ENCODE data around the gene LRIT2. TPM values are rescaled to one million over a fixed set of nuclear protein-coding genes. Genes with fewer than 3 reads are reported as not detected.

LRIT2 gene
- total and polyA plus RNA-seq, 8 donors: not detected

GRCh38 chr10:84237199-84238051, 12.1 kb upstream of the LRIT2 start:
- no peak overlapping the region for H3K27ac ChIP-seq
- intact Hi-C loops (cut with DNase I): no loop called here
- no peaks in the 10 kb centered on the region for H3K27me3 ChIP-seq
- no peak for FAIRE-seq
- H3K36me3 ChIP-seq: no peaks in the 10 kb centered on the region
- no peak for ATAC-seq
- H3K4me3 ChIP-seq: no peak overlapping the region
- TF ChIP-seq, protein P1, sequence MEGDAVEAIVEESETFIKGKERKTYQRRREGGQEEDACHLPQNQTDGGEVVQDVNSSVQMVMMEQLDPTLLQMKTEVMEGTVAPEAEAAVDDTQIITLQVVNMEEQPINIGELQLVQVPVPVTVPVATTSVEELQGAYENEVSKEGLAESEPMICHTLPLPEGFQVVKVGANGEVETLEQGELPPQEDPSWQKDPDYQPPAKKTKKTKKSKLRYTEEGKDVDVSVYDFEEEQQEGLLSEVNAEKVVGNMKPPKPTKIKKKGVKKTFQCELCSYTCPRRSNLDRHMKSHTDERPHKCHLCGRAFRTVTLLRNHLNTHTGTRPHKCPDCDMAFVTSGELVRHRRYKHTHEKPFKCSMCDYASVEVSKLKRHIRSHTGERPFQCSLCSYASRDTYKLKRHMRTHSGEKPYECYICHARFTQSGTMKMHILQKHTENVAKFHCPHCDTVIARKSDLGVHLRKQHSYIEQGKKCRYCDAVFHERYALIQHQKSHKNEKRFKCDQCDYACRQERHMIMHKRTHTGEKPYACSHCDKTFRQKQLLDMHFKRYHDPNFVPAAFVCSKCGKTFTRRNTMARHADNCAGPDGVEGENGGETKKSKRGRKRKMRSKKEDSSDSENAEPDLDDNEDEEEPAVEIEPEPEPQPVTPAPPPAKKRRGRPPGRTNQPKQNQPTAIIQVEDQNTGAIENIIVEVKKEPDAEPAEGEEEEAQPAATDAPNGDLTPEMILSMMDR (IDR thresholded peaks at IDR 0.05): no peak
- no peak for DNase-seq
- no peaks in the 10 kb centered on the region for H3K4me1 ChIP-seq
- no peaks in the 10 kb centered on the region for H3K9me3 ChIP-seq
- 45 to 46% methylated on average over 51 to 52 of the region's 52 CpGs for WGBS, 2 donors

GRCh38 chr10:84236807-84237198, 11.5 kb upstream of the LRIT2 start:
- H3K9me3 ChIP-seq: no peaks in the 10 kb centered on the region
- DNase-seq (no peak), FAIRE-seq (no peak), ATAC-seq (no peak)
- H3K27ac ChIP-seq: no peak overlapping the region
- H3K4me1 ChIP-seq: no peaks in the 10 kb centered on the region
- H3K36me3 ChIP-seq: no peaks in the 10 kb centered on the region
- no peaks in the 10 kb centered on the region for H3K27me3 ChIP-seq
- TF ChIP-seq, protein P1 (IDR thresholded peaks at IDR 0.05): no peak
- H3K4me3 ChIP-seq: no peak overlapping the region
- intact Hi-C loops (cut with DNase I): no loop called here
- WGBS, 2 donors: 79 to 86% methylated on average over 6 of the region's 6 CpGs

DNA sequence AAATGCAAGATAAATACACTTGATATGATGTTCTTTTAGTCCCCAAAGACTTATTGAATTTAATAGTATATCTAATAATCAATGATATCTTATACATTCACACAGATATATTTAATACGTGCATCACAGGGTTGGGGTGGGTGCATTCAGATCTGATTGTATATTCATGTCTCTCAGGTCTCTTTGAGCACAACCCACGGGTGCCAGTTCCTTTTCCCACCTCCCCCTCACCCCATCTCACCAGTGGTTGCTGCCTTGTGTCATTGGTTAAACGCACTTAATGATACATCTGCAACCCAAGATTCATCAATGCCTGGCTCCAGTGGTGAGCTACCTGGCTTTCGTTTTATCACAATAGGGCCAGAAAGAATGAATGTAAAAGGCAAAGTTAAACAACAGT, 9.8 kb upstream of the LRIT2 start:
- TF ChIP-seq, protein P1 (IDR thresholded peaks at IDR 0.05): no peak
- ATAC-seq: no peak
- no peak overlapping the region for H3K4me3 ChIP-seq
- no peak for DNase-seq
- no peaks in the 10 kb centered on the region for H3K36me3 ChIP-seq
- no peak for FAIRE-seq
- intact Hi-C loops (cut with DNase I): no loop called here
- 67 to 70% methylated on average over 4 of the region's 4 CpGs for WGBS, 2 donors
- H3K27ac ChIP-seq: no peak overlapping the region
- H3K27me3 ChIP-seq: no peaks in the 10 kb centered on the region
- H3K9me3 ChIP-seq: no peaks in the 10 kb centered on the region
- H3K4me1 ChIP-seq: no peaks in the 10 kb centered on the region

- Histone ChIP-seq H3K4me3 (no peak overlapping the region), H3K27ac (no peak overlapping the region), H3K36me3 (no peaks in the 10 kb centered on the region), H3K4me1 (no peaks in the 10 kb centered on the region), H3K9me3 (no peaks in the 10 kb centered on the region), H3K27me3 (no peaks in the 10 kb centered on the region)
- ATAC-seq: no peak
- FAIRE-seq: no peak
- TF ChIP-seq, protein P1 (IDR thresholded peaks at IDR 0.05): no peak
- intact Hi-C loops (cut with DNase I): no loop called here
- WGBS, 2 donors: 75 to 91% methylated on average over 4 of the region's 4 CpGs
- DNase-seq: no peak
Measured at GRCh38 chr10:84234479-84234878, 9.1 kb upstream of the LRIT2 start.

GRCh38 chr10:84233940-84234339, 8.6 kb upstream of the LRIT2 start:
- 77 to 91% methylated on average over 4 of the region's 4 CpGs for WGBS, 2 donors

More at GRCh38 chr10:84233940-84234339, 8.6 kb upstream of the LRIT2 start:
- Histone ChIP-seq H3K36me3 (no peaks in the 10 kb centered on the region), H3K27ac (no peak overlapping the region), H3K27me3 (no peaks in the 10 kb centered on the region), H3K4me1 (no peaks in the 10 kb centered on the region), H3K9me3 (no peaks in the 10 kb centered on the region), H3K4me3 (no peak overlapping the region)
- TF ChIP-seq, protein P1 (IDR thresholded peaks at IDR 0.05): no peak
- FAIRE-seq (no peak), DNase-seq (no peak), ATAC-seq (no peak)
- intact Hi-C loops (cut with DNase I): no loop called here
